IPS-NIHi7 (cell line): ENCODE results near the gene RTCB.
"Not testable (repeated sequence)": the region's sequence is repeated elsewhere in the genome, so short reads cannot be mapped to it uniquely, and the experiment has no call there.

ENCODE experiments used
- DNase-seq: peaks from one replicate; pipeline ENCODE4 v3.0.0; 2012; ENCODE audit warnings: mixed read lengths; ENCODE audit errors: extremely low spot score

RTCB gene

GRCh38 chr22:32389685-32390084 is 22.4 kb downstream of the RTCB start:
- peak; percentile 33 for DNase-seq

GRCh38 chr22:32385681-32386080 is 26.4 kb downstream of the RTCB start:
- no peak for DNase-seq

- DNase-seq: no peak
Observed at GRCh38 chr22:32380991-32381390, 31.1 kb downstream of the RTCB start.

- DNase-seq: peak; percentile 85
Observed at GRCh38 chr22:32378707-32379272, 33.3 kb downstream of the RTCB start.

- no peak for DNase-seq
Observed at GRCh38 chr22:32376681-32377080, 35.4 kb downstream of the RTCB start.

- no peak for DNase-seq
Observed at GRCh38 chr22:32375678-32376450, 36.2 kb downstream of the RTCB start.

GRCh38 chr22:32364210-32364609 is 47.8 kb downstream of the RTCB start:
- no peak for DNase-seq

- DNase-seq: no peak
Observed at GRCh38 chr22:32361257-32361656, 50.8 kb downstream of the RTCB start.

- DNase-seq: not testable (repeated sequence)
Observed at GRCh38 chr22:32360096-32360495, 52.0 kb downstream of the RTCB start.

- DNase-seq: not testable (repeated sequence)
Observed at GRCh38 chr22:32357567-32357966, 54.5 kb downstream of the RTCB start, which contains the start of gene RFPL3. Gene RFPL3 (plus strand): TSS chr22:32357867. CDS start chr22:32358072, 205 bp downstream.

GRCh38 chr22:32355760-32356159 is 56.3 kb downstream of the RTCB start:
- peak; percentile 56 for DNase-seq

- DNase-seq: no peak
Observed at GRCh38 chr22:32354360-32355351, 57.4 kb downstream of the RTCB start.

GRCh38 chr22:32353840-32354239 is 58.2 kb downstream of the RTCB start:
- DNase-seq: no peak

- DNase-seq: no peak
Observed at GRCh38 chr22:32353292-32353691, 58.8 kb downstream of the RTCB start.

- DNase-seq: no peak
Observed at GRCh38 chr22:32352681-32353080, 59.4 kb downstream of the RTCB start.

- DNase-seq: not testable (repeated sequence)
Observed at GRCh38 chr22:32351875-32352274, 60.2 kb downstream of the RTCB start.

GRCh38 chr22:32348031-32348611 is 63.9 kb downstream of the RTCB start:
- DNase-seq: no peak

- no peak for DNase-seq
Observed at GRCh38 chr22:32343941-32344340, 68.1 kb downstream of the RTCB start.

GRCh38 chr22:32342977-32343376 is 69.1 kb downstream of the RTCB start:
- DNase-seq: no peak

GRCh38 chr22:32341122-32341740 is 70.8 kb downstream of the RTCB start:
- DNase-seq: no peak

GRCh38 chr22:32340411-32340810 is 71.6 kb downstream of the RTCB start:
- DNase-seq: no peak
